HG02623 (cell line): ENCODE results near the gene ARHGAP21.
"Not testable (repeated sequence)": the region's sequence is repeated elsewhere in the genome, so short reads cannot be mapped to it uniquely, and the experiment has no call there.

Experiments used
- ATAC-seq: cut with Tn5 transposase; IDR thresholded peaks from one replicate; pipeline ENCODE4 v1.9.1; 2021; ENCODE audit warnings: moderate library complexity; ENCODE audit not compliant: unreplicated experiment

The ARHGAP21 gene

DNA sequence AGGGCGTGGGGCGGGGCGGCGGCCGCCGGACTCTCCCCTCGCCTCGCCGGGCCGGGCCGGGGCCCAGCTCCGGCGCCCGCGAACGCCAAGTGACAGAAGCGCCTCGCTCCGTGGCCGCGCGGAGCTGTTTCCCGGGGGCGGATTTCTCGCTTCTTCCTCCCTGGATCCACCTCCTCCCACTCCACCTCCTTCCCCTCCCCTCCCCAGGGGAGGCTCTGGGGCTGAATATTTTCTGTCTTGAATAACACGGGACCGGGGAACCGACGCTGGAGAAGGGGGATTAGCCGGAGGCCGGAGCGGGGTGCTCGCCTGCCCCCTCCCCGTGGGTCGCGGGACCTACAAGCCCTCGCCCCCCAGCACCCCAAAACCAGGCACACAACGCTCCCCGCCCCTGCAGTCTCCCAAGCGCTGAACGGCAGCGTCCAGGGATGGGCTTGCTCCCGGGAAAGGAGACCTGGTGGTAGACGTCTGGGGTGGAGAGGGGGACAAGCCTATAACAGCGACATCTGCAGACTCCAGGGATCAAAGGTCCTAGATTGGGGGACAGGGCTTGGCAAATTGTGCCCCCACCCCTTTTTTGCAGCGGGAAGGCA lies at the start of gene ARHGAP21:
ARHGAP21 (minus strand) TSS at position 100 of the 593 bp plus-strand sequence. CDS start 1,988 bp downstream, outside the sequence.
- ATAC-seq, result peak; percentile 29

DNA sequence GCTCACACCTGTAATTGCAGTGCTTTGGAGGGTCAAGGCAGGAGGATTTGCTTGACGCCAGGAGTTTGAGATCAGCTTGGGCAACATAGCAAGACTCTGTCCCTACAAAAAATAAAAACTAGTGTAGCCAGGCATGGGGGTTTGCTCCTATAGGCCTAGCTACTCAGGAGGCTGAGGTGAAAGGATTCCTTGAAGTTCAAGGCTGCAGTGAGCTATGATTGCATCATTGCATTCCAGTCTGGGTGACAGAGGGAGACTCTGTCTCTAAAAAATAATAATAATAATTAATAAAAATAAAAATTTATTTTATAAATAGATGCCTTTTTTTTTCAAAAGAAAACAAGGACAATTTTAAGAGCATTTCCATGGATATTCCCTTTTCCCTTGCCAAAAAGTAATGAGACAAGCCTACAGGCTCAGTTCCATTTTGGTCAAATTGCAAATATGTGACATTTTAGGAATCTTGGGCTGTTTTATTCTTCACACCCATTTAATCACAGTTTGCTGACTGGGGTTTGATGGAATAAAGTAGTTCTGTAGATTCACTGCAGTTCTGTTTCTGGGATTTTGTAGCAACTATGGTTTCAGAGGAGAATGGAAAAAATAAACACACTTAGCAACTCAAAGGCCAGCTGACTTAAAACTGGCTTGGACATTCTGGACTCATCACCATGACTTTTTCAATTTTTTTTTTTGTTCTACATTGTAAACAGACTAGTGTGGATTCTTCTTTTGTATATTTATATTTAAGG lies 48.4 kb upstream of the ARHGAP21 start:
- ATAC-seq, result no peak

DNA sequence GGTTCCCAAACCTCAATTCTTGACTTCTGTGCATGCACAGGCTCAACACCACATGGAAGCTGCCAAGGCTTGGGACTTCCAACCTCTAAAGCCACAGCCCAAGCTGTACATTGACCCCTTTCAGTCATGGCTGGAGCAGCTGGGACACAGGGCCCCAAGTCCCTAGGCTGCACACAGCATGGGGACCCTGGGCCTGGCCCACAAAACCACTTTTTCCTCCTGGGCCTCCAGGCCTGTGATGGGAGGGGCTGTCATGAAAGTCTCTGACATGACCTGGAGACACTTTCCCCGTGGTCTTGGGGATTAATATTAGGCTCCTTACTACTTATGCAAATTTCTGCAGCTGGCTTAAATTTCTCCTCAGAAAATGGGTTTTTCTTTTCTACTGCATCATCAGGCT lies 41.3 kb upstream of the ARHGAP21 start:
- not testable (repeated sequence) for ATAC-seq

DNA sequence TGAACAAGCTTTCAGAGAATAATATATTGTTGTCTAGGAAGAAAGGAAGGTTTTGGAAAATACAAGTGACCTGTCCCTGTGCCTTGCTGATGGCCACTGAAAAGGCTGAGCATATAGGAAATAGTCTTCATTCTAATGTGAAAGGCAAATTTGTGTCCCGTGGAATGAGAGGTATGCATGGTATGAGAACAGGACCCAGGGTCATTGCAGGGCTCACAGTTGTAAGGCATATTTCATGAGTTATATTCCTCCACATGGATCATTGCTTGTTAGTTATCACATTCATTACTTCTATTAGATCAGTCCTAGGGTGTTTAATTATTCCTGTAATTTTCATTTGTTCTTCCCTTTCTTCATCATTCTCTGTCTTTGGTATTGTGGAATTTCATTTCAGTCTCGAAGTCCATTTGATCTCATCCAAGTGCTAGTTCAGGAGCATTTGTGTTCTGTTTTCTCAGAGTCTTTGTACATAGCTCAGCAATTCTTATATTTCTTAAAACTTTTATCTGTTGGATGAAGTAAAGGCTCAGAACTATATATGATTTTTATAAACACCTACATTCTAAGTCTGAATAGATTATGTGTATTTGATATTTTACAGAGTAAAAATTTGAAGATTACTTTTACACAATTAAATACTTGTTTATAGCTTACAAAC lies 39.4 kb upstream of the ARHGAP21 start:
- ATAC-seq, result no peak

DNA sequence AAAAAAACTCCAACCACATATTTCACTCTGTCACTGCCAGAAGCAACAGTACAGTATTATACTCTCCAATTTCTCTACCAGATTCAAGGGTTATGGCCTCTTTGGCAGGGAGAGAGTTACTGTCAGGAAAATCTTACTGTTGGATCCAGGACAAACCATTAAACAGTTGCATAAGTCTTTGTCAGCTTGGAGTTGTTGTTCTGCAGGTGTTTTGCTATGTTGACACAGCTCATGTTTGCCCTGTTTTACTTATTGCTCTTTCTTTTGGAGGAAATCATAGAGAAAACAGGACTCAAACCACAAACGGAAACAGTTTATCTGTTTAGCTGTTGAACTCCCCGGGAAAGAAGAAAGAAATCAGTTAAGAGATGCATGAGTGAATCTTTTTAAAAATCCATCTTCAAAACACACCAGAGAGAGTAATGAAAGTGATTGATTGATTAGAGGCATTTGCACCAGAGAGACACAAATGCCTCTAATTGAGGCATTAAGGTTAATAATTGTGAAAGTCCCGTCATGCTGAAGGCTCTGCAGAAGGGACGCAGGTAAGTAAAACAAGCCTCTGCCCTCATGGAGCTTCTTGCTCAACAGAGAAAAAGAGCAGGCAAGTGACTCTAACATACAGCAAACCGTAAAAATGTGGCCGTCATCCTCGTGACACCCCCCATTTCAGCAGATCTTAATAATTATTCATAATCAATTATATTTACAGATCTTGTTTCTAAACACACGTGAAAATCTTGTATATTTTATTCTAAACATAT lies 38.7 kb upstream of the ARHGAP21 start:
- no peak for ATAC-seq

DNA sequence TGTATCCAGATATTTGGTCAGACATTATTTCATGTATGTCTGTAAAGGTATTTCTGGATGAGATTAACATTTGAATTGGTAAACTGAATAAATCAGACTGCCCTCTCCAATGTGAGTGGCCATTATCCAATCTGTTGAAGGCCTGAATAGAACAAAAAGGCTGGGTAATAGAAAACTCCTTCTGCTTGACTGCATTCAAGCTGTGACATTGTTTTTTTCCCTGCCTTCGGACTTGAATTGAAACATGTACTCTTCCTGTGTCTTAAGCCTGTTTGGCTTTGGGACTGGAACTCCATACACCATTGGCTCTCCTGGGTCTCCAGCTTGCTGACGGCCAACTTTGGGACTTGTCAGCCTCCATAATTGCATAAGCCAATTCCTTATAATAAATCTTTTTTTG lies 36.0 kb upstream of the ARHGAP21 start:
- ATAC-seq, result no peak

DNA sequence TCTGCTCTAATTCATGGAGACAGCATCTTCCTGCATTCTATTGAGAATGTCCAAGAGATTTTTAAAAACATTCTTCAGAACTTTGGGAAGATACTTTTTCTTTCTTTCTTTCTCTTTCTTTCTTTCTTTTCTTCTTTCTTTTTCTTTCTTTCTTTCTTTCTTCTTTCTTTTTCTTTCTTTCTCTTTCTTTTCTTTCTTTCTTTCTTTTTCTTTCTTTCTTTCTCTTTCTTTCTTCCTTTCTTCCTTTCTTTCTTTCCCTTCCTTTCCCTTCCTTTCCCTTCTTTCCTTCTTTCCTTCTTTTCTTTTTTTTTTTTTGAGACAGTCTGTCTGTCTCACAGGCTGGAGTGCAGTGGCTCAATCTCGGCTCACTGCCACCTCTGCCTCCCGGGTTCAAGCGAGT lies 34.6 kb upstream of the ARHGAP21 start:
- not testable (repeated sequence) for ATAC-seq

DNA sequence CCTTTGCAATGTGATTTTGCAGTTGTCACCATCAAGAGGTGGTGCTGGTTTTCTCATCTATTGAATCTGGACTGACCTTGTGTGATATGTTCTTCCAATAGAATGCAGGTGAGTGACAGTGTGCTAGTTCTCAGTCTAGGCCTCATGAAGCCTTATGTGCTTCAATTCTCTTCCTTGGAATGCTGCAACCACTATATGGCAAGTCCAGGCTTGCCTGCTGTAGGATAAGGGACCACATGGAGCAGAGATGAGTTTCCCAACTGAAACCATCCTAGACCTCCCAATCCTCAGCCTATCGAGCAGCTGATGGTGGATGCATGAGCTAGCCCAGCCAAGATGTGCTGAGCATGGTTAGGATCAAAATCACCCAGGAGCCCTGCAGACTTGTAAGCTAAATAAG lies 32.6 kb upstream of the ARHGAP21 start:
- ATAC-seq, result no peak

DNA sequence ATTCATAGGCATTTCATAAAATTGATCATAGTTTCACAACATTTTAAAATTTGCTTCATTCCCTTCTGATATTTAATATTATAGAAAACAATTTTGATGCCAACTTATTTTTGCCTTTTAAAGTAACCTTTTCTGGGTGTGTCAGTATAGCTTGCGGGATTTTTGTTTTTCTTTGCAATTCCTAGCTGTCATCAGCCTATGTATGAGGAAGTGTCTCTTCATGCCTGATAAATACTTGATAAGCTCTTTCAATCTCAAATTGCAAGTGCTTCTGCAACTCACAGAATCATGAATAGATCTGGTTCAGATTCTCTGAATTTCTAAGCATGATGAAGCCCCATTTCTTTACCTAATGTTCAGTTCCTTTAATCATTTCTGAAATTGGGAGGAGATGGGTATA lies 28.0 kb upstream of the ARHGAP21 start:
- no peak for ATAC-seq

DNA sequence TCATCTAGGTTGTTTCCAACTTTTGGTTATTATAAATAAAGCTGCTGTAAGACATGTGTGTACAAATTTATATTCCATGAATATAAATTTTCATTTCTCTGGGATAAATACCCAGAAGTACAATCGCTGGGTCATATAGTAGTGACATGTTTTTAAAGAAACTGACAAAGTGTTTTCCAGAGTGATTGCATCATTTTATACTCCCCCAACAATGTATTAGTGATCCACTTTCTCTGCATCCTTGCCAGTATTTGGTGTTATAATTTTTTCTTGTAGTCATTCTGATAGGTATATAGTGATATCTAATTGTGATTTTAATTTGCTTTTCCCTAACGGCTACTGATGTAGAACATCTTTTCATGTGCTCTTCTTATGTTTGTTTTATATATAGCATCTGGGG lies 27.0 kb upstream of the ARHGAP21 start:
- no peak for ATAC-seq

DNA sequence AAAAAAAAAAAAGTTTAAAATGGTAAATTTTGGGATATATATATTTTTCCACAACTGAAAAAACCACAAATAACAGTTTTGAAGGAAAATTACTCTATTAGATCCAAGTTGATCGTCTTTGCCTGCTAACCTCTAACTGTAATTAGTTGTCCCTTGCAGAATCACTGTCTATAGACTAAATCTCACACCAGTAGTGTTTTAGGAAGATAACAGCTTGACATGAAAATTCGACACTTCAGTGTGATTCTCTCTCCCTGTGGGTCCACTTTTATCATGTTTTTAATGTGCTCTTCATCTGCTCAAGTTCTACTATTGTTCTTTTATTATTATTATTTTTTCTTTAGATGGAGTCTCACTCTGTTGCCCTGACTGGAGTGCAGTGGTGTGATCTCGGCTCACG lies 24.5 kb upstream of the ARHGAP21 start:
- no peak for ATAC-seq

DNA sequence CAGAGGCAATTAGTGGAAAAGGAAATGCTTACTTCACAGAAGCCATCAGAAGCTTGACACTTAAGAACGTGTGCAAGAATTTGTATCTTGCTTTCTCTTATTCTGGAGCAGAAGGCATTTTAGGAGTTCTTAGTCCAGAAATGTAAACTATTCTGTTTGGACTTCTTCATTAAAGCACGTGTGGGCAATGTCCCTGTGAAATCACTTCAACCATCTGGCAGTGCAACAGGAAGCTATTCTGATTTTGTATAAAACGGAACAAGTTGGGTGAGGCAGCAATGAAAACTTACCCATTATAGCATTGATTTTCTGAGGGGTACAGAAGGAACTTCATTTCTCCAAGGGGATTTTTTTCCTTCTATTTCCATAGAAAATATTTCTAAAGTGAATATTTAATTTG lies 21.3 kb upstream of the ARHGAP21 start:
- no peak for ATAC-seq

DNA sequence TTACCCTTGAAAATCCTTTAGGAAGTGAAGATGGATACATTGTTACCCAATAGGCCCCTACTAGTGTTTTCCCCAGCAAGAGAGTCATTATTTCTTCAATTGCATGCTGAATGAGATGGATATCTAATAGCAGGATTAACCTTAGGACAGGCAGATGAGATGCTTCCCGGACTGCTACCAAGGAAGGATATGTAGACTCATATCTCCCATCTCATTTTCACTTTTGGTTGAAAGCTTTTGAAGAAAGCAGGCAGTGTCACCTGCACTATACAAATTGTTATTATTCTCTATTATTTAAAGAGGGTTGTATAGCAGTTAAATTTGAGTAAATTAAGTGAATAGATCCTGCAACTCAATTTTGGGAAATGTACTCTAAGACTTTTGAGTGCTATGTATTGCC lies 17.0 kb upstream of the ARHGAP21 start:
- no peak for ATAC-seq

DNA sequence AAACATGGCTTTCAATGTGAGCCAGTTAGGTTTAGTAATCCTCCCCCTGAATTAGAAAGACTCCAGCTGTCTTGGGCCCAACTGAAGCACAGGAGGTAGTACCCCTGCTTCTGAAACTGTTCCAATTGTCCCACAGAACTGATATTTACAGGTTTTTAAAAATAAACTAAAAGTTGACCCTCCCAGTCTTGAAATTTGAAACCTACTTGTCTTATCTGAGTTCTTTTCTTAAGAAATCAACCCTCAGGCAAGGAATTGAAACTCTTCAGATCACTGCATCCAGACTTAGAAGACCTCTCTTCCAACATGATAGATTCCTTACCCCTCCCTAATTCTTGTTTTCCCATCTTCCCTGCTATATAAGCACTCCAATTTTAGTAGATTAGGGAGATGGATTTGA lies 13.3 kb upstream of the ARHGAP21 start:
- ATAC-seq, result no peak

DNA sequence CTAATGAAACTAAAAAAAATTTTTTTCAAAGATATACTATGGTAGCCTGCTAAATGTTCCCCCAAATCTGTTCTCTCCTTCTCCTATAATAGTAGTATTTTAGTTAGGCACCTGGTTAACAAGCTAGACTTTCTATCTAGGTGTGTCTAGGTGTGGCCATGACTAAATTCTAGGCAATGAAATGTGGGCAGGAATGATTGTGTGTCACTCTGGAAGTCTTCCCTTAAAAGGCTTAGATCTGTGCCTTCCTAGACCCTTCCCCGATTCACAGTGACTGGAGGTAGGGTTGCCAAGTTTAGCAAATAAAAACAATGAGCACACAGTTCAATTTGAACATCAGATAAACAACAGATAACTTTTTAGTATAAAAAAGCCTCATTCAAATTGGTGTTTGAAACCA lies 8.3 kb upstream of the ARHGAP21 start:
- ATAC-seq, result no peak

DNA sequence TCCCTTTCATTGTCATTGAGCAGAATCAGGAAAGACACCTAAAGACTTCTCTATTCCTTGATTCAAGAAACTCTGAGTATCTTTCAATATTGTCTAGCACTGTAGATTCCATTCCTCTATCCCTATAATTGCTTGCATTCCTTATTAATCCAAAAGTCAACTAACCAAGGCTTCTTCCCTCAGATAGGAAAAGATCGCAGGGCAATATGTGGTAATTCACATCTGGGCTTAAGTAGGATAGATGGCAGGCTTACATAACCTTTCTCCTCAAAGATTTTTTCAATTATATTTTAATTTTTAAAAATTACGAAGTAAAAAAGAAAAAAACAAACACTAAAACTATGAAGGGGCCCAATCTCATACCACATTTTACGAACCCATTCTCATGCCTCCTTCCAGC lies 7.1 kb upstream of the ARHGAP21 start:
- no peak for ATAC-seq

DNA sequence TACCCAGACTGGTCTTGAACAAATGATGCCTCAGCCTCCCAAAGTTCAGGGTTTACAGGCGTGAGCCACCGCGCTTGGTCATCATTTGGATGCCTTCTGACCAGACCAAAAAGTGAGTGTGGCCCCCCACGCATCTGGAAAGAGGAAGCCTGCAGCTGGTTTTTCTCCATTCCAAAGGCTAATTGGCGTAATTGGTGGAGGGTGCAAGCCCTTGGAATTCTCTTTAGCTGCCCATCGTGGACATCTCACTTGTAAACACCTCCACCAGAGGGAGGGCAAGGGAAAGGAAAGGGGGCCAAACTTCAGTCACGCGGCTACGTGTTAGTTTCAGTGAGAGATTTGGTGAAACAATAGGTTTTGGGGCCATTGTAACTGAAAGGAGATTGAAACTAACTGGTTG lies 4.1 kb upstream of the ARHGAP21 start:
- ATAC-seq, result no peak

DNA sequence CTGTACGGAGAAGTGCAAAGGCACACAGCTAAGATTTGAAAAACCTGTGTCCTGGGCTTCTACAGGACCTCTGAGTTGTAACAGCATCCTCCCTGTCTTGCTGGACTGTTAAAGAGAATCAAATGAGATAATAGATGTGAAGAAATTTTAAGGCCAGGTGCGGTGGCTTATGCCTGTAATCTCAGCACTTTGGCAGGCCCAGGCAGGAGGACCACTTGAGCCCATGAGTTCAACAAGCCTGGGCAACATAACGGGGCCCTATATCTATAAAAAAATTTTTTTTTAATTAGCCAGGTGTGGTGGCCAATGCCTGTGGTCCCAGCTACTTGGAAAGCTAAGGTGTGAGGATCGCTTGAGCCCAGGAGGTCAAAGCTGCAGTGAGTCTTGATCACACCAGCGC lies 2.9 kb upstream of the ARHGAP21 start:
- ATAC-seq, result no peak

DNA sequence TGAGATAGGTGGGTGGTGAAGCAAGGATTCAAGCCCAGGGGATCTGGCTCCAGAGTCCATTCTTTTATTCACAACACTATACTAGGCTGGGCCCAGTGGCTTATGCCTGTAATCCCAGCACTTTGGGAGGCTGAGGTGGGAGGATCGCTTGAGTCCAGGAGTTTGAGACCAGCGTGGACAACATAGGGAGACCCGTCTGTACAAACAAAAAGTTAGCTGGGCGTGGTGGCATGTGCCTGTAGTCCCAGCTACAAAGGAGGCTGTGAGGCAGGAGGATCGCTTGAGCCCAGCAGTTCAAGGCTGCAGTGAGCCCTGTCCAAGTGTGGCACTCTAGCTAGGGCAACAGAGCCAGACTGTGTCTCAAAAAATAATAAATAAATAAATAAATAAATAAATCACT lies 2.3 kb upstream of the ARHGAP21 start:
- ATAC-seq, result not testable (repeated sequence)

DNA sequence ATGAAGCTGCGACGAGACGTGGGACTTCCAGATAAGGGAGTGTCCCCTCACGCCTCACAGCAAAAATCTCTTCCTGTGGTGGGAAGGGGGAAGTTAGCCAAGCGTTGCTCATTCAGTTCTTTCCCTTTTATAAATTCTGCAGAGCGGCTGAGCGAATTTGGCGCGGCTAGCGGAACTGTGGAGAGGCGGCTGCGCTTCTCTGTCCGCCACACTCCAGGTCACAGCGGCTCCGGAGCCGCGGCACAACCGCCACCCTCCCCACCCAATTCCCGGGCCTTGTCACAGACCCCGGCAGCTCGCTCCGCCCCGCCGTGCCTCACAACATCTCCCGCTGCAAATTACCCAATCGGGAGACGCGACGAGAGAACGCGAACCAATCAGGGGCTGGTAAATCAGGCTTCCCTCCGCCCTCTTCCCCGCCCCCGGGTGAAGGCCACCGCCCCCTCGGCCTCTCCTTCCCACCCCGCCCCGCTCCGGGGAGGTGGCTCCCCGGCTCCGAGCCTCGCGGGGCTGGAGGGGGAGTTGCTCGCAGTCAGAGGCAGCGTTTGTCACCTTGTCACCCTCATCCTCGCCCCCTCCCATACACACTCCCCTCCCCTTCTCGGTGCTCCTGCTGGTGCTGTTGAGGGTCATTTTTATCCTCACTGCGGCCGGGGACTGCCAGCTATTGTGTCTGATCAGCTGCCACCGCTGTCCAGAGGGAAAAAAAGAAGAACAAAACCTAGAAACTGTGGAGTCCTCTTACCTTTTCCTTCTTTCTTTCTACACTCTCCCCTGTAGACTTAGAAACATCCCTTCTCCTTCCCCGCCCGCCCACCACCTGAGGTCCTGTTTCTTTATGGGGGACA lies 918 bp upstream of the ARHGAP21 start:
- peak; percentile 81 for ATAC-seq

DNA sequence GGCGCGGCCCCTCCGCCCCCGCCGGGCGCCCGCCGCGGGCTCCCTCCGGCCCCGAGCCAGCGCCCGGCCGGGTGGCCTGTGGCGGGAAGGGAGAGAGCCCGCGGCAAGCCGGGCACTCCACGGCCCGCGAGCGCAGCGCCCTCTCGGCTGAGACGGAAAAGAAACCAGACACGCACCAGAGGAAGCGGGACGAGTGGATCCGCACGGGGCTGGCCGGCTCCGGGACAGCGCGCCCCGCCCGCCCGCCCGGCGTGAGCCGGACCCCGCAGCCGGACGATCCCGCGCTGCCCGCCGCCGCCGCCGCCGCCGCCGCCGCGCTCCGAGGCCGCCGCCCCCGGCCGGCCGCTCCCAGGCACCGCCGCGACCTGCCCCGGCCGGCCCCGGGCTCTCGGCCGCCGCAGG lies 300 bp downstream of the ARHGAP21 start:
- peak; percentile 13 for ATAC-seq
